ENCODE measurements around the gene ZSWIM8.
"Not testable (repeated sequence)": the region's sequence is repeated elsewhere in the genome, so short reads cannot be mapped to it uniquely, and the experiment has no call there.

Gene ZSWIM8

GRCh38 chr10:73814276-73814895, 29.0 kb downstream of the ZSWIM8 start:
- no peak for DNase-seq (ENCODE audit: low read depth)

- DNase-seq (ENCODE audit: low read depth): no peak
Measured at GRCh38 chr10:73814896-73815718, 29.7 kb downstream of the ZSWIM8 start.

DNA sequence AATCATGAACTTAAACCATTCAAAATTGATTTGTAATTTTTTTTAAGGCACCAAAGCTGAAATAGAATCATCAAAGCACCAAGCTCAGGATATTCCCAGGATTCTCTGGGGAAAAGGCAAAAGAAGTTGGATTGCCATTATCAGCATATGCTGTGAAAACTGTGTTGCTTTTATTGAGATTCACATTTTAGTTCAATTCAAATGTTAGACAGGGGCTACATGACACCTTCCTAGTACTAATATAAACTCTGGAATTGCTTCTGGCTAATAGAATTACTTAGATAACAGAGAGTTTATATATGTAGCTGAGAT, 30.3 kb downstream of the ZSWIM8 start:
- no peak for DNase-seq (ENCODE audit: low read depth)

DNA sequence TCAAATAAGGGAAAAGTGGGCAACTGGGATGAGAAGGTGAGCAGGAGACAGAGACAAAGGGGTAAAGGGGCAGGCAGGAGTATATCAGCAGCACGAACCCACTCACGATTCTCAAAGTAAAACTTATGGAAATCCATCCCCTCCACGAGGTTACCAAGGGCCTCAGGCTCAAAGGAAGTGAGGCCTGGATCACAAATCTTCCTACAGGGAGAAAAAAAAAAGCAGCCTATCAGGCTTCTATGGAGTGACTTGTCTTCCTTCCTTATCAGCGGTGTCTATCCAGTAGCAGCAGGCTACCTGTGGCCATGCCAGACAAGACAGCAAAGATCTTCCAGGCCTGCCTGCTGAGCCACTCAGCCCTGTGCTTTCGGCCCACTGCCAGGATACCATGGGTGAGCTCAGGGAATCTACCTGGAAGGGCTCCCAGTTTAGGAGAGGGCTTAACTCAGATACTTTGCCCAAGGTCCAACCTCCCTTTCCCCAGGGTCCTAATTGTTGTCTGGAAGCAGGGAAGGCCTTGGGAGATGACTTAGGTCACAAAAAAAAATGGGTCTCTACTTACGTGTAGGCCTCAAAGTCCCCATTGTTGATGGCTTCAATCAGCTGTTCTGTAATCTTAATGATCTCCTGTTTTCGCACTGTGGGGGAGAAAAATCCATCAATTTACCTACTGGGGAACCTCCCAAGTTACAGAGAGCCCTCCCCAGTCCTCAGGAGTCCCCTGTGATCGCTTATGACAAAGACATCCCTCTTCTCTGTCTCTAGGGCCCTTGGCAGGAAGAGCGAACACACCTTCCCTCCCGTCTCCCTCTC, 31.7 kb downstream of the ZSWIM8 start:
- DNase-seq (ENCODE audit: low read depth): no peak

DNA sequence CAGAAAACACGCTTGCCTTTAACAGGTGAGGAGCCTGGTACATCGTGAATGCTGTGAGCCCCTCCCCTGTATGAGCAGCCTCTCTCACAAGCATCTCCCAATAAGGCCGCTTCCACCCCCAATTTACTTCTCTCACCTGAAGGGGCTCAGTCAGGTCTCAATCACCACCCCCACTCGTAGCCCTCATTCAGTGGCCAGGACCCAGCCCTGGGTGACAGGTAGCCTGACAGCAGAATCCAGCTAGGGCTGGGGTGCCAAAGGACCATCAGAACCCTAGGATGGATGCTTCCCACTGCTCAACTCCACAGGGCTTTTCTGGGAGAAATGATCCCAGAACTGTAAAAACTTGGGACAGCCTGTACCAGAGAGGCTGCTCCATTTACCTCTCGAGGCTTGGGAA, 32.4 kb downstream of the ZSWIM8 start:
- DNase-seq (ENCODE audit: low read depth): no peak

- no peak for DNase-seq (ENCODE audit: low read depth)
Measured at GRCh38 chr10:73818402-73818801, 33.0 kb downstream of the ZSWIM8 start.

- DNase-seq (ENCODE audit: low read depth): no peak
Measured at GRCh38 chr10:73819081-73819480, 33.7 kb downstream of the ZSWIM8 start.

GRCh38 chr10:73819513-73820093, 34.2 kb downstream of the ZSWIM8 start:
- DNase-seq (ENCODE audit: low read depth): no peak

DNA sequence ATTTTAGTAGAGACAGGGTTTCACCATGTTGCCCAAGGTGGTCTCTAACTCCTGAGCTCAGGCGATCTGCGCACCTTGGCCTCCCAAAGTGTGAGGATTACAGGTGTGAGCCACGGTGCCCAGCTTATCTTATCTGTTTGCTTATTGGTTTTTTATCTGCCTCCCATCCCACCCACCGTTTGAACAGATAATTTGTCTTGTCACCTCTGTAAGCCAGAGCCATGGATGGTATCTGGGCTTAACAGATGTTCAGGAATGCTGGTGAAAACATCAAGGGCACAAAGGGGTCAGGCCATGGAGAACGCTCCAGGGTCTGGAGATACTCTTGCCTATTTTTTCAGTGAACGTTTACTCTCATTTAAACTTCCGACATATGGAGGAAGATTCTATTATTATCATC, 38.0 kb downstream of the ZSWIM8 start:
- DNase-seq (ENCODE audit: low read depth): no peak

- no peak for DNase-seq (ENCODE audit: low read depth)
Measured at GRCh38 chr10:73824146-73824725, 38.8 kb downstream of the ZSWIM8 start.

GRCh38 chr10:73827346-73828089, 42.1 kb downstream of the ZSWIM8 start:
- DNase-seq (ENCODE audit: low read depth): peak; percentile 52

DNA sequence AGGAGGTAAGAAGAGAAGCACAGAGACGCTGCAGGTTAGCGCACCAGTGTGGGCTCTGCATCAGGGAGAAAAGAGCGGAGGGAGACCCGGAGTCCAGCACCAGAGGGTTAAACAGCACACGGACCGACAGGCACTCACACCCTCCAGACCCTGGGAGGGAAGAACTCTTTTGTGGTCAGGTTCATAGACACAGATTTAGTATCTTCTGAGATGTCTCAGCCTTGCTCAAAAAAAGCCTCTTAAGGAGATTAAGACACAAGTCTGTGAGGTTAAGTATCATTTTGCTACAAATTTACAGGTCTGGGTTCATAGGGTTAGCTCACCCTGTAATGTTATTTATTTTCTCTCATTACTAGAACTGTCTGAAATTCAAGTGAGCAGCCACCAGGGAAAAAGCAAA, 42.8 kb downstream of the ZSWIM8 start:
- peak; percentile 62 for DNase-seq (ENCODE audit: low read depth)

GRCh38 chr10:73829090-73829489, 43.7 kb downstream of the ZSWIM8 start:
- DNase-seq (ENCODE audit: low read depth): not testable (repeated sequence)

GRCh38 chr10:73836427-73836980, 51.1 kb downstream of the ZSWIM8 start:
- no peak for DNase-seq (ENCODE audit: low read depth)

- DNase-seq (ENCODE audit: low read depth): peak; percentile 53
Measured at GRCh38 chr10:73837072-73837471, 51.7 kb downstream of the ZSWIM8 start.

- no peak for DNase-seq (ENCODE audit: low read depth)
Measured at GRCh38 chr10:73838008-73838567, 52.7 kb downstream of the ZSWIM8 start.

DNA sequence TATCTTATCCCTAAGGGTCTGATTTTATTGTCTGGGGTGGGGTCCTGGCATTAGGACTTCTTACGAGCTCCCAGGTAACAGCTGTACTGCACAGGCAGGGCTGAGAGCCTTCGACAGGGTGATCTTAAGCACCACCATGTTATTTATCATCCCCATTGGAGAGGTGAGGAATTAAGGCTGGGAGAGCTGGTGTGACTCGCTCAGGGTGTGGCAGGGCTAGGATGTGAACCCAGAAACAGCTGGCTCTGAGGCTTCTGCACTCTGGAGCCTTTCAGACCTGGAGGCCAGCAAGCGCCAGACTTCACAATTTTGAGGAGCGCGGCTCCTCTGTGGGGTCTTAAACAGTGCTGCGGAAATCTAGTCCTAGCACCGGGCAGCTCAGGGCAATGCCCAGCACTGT, 53.4 kb downstream of the ZSWIM8 start:
- DNase-seq (ENCODE audit: low read depth): no peak

- DNase-seq (ENCODE audit: low read depth): no peak
Measured at GRCh38 chr10:73839276-73839966, 54.0 kb downstream of the ZSWIM8 start.

- DNase-seq (ENCODE audit: low read depth): no peak
Measured at GRCh38 chr10:73840056-73840402, 54.6 kb downstream of the ZSWIM8 start.

DNA sequence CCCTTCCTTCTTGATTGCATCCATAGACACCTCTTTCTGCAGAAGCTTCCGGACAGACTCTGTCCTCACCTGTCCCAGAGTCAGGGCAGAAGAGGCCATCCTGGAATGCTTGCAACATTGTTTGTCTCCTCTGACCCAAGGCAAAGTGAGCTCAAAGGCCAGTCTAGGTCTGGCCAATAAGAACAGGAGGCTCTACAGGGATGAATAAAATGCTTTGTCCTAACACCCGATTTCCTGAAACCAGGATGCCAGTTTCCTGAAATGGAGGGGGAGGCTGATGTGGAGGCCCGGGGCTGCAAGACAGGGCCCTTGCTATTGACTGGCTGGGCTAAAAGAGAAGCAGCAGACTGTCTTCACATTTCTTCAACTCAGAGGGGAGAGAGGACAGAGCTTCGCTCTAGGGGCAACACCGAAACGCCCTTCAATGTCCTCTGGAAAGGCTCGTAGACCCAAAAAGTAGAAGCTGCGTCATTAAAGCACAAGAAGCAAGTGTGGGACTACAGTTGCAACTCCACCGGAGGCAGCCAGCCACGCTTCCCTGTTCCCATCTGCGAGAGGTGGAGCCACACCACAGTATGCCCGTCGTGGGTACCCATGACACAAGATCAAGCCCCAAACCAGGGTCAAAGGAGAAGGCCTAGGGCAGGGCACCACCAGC, 55.1 kb downstream of the ZSWIM8 start:
- DNase-seq (ENCODE audit: low read depth): no peak
